DMS53 treated with DMSO at 0.1 percent for 48 hours (cell line): ENCODE data around the gene ZBED4.
A peak's percentile ranks its signal among the peaks of the same experiment; 100 is the strongest.

Experiments used
- DNase-seq: peaks from one replicate; lab custom pipeline; 2025; ENCODE audit not compliant: unreplicated experiment; lab: John Stamatoyannopoulos, UW

ZBED4 gene

DNA sequence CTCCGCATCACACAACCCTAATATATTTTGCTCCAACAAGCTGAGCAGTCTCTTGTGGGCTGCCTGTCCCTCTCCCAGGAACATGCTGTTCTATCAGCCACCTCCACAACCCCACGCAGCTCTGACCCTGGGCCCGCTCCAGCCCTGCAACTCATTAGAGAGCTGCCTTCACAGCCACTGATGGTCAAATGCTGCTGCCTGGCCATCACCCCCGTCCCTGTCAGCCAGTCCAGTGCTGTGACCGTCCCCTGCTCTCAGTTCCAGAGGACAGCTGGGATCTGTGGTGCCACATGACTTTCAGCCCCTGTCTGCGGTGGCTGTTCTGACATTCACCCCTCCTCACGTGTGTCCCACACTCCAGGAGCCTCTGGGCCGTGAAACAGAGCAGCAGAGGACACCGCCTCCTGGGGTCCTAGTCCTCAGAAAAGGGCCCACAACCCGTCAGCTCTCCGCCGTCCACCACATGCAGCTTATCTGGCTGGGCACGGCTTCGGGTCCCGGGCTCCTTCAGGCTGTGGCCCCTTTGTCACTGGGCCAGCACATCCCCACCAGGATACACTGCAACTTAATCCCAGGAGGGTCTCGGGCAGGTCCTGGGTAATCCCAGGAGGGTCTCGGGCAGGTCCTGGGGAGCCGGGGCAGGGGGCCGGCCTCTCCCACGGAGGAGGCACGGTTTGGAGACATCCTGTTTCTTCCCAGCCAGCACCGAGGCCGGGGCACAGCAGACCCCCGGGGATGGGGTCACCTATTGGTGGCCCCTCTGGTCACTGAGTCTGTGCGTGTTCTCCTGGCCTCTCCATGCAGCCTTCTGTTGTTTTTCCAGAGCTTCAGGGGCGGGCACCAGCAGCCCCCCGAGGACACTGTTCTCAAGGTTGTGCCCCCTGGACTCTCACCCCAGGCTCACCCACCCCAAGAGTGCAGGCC is 79.9 kb downstream of the ZBED4 start:
- DNase-seq, result no peak

DNA sequence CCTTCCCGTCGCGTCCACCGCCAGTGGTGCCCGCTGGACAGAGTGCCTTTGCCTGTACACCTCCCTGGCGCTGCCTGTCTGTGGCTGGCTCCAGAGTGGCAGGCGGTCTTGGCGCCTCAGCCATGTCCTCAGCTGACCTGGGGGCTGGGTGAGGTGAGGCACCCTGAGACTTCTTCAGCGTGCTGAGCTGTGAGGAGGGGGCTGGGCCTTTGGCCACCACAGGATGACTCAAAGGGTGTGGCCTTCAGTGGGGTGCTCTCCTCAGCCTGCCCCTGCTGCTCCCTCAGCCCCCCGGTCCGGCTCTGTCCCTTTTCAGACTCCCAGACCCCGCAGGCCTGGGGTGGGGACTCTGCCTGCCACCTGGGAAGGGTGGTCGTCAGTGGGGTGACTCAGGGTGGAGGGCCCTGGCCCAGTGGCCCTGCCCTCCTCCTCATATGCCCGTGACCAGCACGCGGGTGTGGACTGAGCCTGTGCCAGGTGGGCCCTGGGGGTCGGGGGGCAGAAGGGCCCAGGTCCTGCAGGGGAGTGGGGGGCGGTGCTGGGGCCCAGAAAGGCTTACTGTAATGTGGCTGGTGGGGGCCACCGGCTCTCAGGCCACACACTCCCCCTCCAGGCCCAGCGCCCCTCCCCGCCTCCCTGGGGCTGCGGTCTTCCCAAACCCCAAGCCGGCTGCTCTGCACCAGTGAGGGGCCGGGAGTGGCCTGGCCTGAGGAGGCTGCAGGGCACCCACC is 80.7 kb downstream of the ZBED4 start:
- DNase-seq, result no peak

- no peak for DNase-seq
Measured at GRCh38 chr22:49934891-49935557, 81.4 kb downstream of the ZBED4 start.

GRCh38 chr22:49935561-49935960 is 81.9 kb downstream of the ZBED4 start:
- DNase-seq, result no peak

GRCh38 chr22:49936018-49936972 is 82.7 kb downstream of the ZBED4 start:
- peak; percentile 83 for DNase-seq

- no peak for DNase-seq
Measured at GRCh38 chr22:49936973-49937757, 83.5 kb downstream of the ZBED4 start.

DNA sequence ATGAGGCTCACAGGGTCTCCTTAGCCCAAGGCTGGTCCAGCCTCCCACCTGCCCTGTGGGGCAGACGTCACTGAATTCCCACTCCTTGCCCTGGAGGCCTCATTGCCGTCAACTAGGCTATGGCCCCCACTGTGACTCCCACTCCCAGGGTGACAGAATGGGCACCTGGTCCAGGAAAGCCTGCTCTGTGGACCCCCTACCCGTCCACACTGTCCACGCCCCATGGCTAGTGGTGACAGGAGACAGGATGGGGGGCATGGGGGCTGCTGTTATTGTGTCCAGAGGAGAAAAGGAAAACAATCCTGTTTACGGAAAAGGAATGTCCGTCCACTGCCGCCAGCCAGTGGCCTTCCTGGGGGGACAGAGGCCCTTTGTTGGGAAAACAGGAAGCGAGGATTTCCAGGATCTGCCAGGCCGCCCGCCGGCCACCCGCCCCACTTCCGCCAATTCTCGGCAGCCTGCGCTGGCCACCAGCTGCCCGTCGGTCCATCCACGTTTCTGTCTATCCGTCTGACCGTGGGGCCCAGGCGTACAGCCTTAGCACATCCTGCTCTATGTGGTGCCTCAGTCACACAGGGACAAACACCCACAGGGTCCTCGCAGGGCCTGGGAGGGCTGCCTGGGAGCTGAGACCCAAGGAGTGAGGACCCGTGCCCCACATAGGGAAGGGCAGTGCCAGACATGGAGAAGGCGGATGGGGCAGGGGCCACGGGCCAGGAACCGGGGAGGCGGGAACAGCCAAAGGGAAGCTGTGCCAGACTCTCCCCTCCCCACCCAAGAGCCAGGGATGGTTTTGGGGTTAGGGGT is 84.3 kb downstream of the ZBED4 start:
- DNase-seq, result no peak

DNA sequence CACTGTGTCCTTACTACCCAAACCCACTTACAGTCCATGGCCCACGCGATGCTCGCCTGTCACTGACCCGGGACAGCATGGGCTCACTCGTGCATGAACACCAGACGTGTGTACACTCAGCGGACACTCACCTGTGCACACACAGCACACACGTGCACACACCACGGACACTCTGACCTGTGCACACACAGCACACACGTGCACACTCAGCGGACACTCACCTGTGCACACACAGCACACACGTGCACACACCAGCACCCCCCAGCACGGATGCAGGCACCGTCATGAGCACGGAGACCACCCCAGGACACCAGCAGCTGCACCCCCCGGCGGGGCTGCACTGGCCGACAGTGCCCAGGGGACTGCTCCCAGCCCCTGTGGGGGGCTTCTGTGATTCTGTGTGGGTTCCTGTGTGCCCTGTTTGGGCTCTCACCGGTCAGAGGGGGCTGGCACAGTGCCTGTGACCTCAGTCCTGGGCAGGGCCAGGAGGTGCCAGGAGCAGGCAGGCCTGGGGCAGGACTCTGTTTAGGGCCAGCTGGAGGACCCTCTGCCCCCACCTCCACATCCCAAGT is 85.0 kb downstream of the ZBED4 start:
- DNase-seq, result no peak
